CD4-positive, alpha-beta T cell (primary cell): Measurements from ENCODE around the gene DCTPP1. TPM values are rescaled to one million over a fixed set of nuclear protein-coding genes. Genes with fewer than 3 reads are reported as not detected.

Source experiments
- ATAC-seq: fragments of 200-7000 bp; cut with Tn5 transposase; one replicate; pipeline ENCODE4 v1.10.0; 2022; ENCODE audit warnings: mild to moderate bottlenecking; ENCODE audit not compliant: poor library complexity
- CTCF ChIA-PET: fragments of 350-600 bp; sonication (Branson Sonifier 250); formaldehyde crosslinking; loops from one replicate; lab custom pipeline; 2021; ENCODE audit warnings: antibody characterized with exemption, inconsistent platforms; lab: Charles Lee
- POLR2A ChIA-PET: fragments of 350-600 bp; sonication (Branson Sonifier 250); formaldehyde crosslinking; loops from one replicate; lab custom pipeline; 2021; ENCODE audit warnings: antibody characterized with exemption, inconsistent platforms; lab: Charles Lee
- DNase-seq, 14 experiments: peaks; one replicate each; pipeline ENCODE4 v3.0.0-alpha.2; 2013 to 2020; ENCODE audit warnings: mixed read lengths in 2 of 14
- H3K27ac ChIP-seq, 2 donors: one replicate each; pipeline versions ENCODE4 v1.5.1 to v1.7.0; 2013; ENCODE audit warnings: low read length in 2 of 2, low read depth in 1 of 2, mild to moderate bottlenecking in 1 of 2
- H3K27me3 ChIP-seq, 2 experiments: 1 replicate in 1 of 2; 2 replicates in 1 of 2; pipeline versions ENCODE4 v1.6.1 to v1.7.0; 2013; ENCODE audit warnings: low read length in 2 of 2, control low read depth in 1 of 2, mild to moderate bottlenecking in 1 of 2, moderate library complexity in 1 of 2; ENCODE audit not compliant: insufficient read depth in 2 of 2, control insufficient read depth in 1 of 2
- H3K36me3 ChIP-seq: one replicate; pipeline ENCODE4 v1.6.1; 2013; ENCODE audit warnings: low read length, control low read depth; ENCODE audit not compliant: insufficient read depth
- H3K4me1 ChIP-seq: one replicate; pipeline ENCODE4 v1.6.1; 2013; ENCODE audit warnings: low read length, control low read depth; ENCODE audit not compliant: insufficient read depth
- H3K4me3 ChIP-seq: one replicate; pipeline ENCODE4 v1.5.1; 2013; ENCODE audit warnings: mild to moderate bottlenecking, low read length, moderate library complexity
- H3K9me3 ChIP-seq, 2 experiments: 1 replicate in 1 of 2; 2 replicates in 1 of 2; pipeline versions ENCODE4 v1.6.1 to v1.7.0; 2013; ENCODE audit warnings: low read length in 2 of 2, mild to moderate bottlenecking in 2 of 2, control low read depth in 1 of 2, moderate library complexity in 1 of 2; ENCODE audit not compliant: control insufficient read depth in 1 of 2, insufficient read depth in 1 of 2
- H3K27ac Mint-ChIP-seq: one replicate; pipeline ENCODE4 v1.8.0; 2020; ENCODE audit warnings: mixed read lengths
- H3K27me3 Mint-ChIP-seq: one replicate; pipeline ENCODE4 v1.8.0; 2021; ENCODE audit warnings: mixed read lengths
- H3K36me3 Mint-ChIP-seq: one replicate; pipeline ENCODE4 v1.8.0; 2021; ENCODE audit warnings: low read depth, mixed read lengths
- H3K4me1 Mint-ChIP-seq: one replicate; pipeline ENCODE4 v1.8.0; 2021; ENCODE audit warnings: low read depth, mixed read lengths
- H3K4me3 Mint-ChIP-seq: one replicate; pipeline ENCODE4 v1.8.0; 2020; ENCODE audit warnings: mild to moderate bottlenecking, mixed read lengths
- H3K9me3 Mint-ChIP-seq: one replicate; pipeline ENCODE4 v1.8.0; 2020; ENCODE audit warnings: mixed read lengths
- CTCF ChIP-seq: fragments of 200-600 bp; IDR thresholded peaks from one replicate; pipeline ENCODE4 v1.8.0; 2022; ENCODE audit warnings: antibody characterized with exemption, mild to moderate bottlenecking
- intact Hi-C, 2 experiments: fragments of 100-400 bp; cut with DNase I in 1 of 2; cut with micrococcal nuclease in 1 of 2; formaldehyde crosslinking; loops; one replicate each; pipeline versions ENCODE4 v1.15.1 to v1.9.0; 2023 to 2025; cut with DNase I, micrococcal nuclease
- total RNA-seq, 174 experiments: library from RNA in 2 of 174; stranded (reverse) in 2 of 174; gene quantifications; one replicate each; pipeline ENCODE4 v1.2.3 and lab custom pipeline; 2021 to 2026

Gene DCTPP1
- total RNA-seq, 2 experiments from 2014 or later: 5.4 to 6.5 TPM

GRCh38 chr16:30395992-30396585 is 33.7 kb downstream of the DCTPP1 start:
- H3K4me3 Mint-ChIP-seq: peak overlapping the region; percentile 82
- H3K4me1 ChIP-seq: peaks cover 53% of the 10 kb centered on the region

GRCh38 chr16:30395155-30395991 is 34.5 kb downstream of the DCTPP1 start, which contains the start of gene ZNF48:
Gene ZNF48 (plus strand): TSS chr16:30395420. CDS start chr16:30395795, 375 bp downstream.
- Histone ChIP-seq H3K9me3 (no peaks in the 10 kb centered on the region), H3K36me3 (peaks cover 19% of the 10 kb centered on the region), H3K4me1 (peaks cover 46% of the 10 kb centered on the region), H3K27me3 (no peaks in the 10 kb centered on the region), H3K4me3 (peak within 1 kb of the TSS; percentile 86), H3K27ac (peak within 1 kb of the TSS; percentile 34 to 56)
- peak within 1 kb of the TSS; percentile 57 for H3K27ac Mint-ChIP-seq
- DNase-seq (peak in 11 of 14 experiments; percentile 45 to 80 (median 56)), ATAC-seq (peak; percentile 64)
- ChIA-PET POLR2A (interaction anchor here (0.6 to 9.0 kb wide), 11 partner anchors 9 to 342 kb away, joined by 3 to 147 read pairs (median 5); partner anchors contain the start of genes SEPTIN1, TBC1D10B and ZNF771), CTCF (interaction anchor here (0.7 to 2.6 kb wide), 7 partner anchors 9 to 25 kb away, joined by 3 to 18 read pairs (median 5); partner anchors contain the start of genes SEPTIN1, TBC1D10B and ZNF771)
- H3K4me1 Mint-ChIP-seq: peaks cover 42% of the 10 kb centered on the region
- H3K36me3 Mint-ChIP-seq: peaks cover 13% of the 10 kb centered on the region
- peak within 1 kb of the TSS; percentile 90 for H3K4me3 Mint-ChIP-seq
- TF ChIP-seq CTCF: no peak
- intact Hi-C loops: loop anchor here in 1 of 2 experiments (1.0 kb wide), 1 partner anchor 12 kb away; no protein-coding TSS in a partner anchor
- no peaks in the 10 kb centered on the region for H3K9me3 Mint-ChIP-seq
- H3K27me3 Mint-ChIP-seq: no peaks in the 10 kb centered on the region

More at GRCh38 chr16:30395992-30396585, 33.7 kb downstream of the DCTPP1 start:
- POLR2A ChIA-PET: interaction anchor here (0.9 to 9.0 kb wide), 8 partner anchors 10 to 211 kb away, joined by 3 to 147 read pairs (median 6); partner anchors contain the start of genes SEPTIN1 and ZNF771
- Mint-ChIP-seq H3K4me1 (peaks cover 47% of the 10 kb centered on the region), H3K9me3 (no peaks in the 10 kb centered on the region), H3K27me3 (no peaks in the 10 kb centered on the region), H3K36me3 (peaks cover 13% of the 10 kb centered on the region), H3K27ac (peak overlapping the region; percentile 34)
- CTCF ChIA-PET: interaction anchor here (0.8 to 2.6 kb wide), 5 partner anchors 11 to 22 kb away, joined by 3 to 18 read pairs (median 3); partner anchors contain the start of genes SEPTIN1 and ZNF771
- no peak for TF ChIP-seq CTCF
- ATAC-seq (no peak), DNase-seq (no peak)
- H3K36me3 ChIP-seq: peaks cover 19% of the 10 kb centered on the region
- peak overlapping the region; percentile 5 to 56 for H3K27ac ChIP-seq
- intact Hi-C loops: loop anchor here in 1 of 2 experiments (1.0 kb wide), 1 partner anchor 13 kb away; no protein-coding TSS in a partner anchor
- no peaks in the 10 kb centered on the region for H3K9me3 ChIP-seq
- peak overlapping the region; percentile 86 for H3K4me3 ChIP-seq
- no peaks in the 10 kb centered on the region for H3K27me3 ChIP-seq
